HCT116 (cell line): Measurements from ENCODE around the gene ACOT7.

ENCODE experiments used
- ATF3 ChIP-seq: IDR thresholded peaks from 2 replicates; pipeline ENCODE4 v1.6.1; 2012
- CBX3 ChIP-seq: IDR thresholded peaks from 2 replicates; pipeline ENCODE4 v1.6.1; 2012; ENCODE audit warnings: low read depth
- CTCF ChIP-seq, 3 experiments: fragments of 200-600 bp in 1 of 3; sonication (generic) in 1 of 3; IDR thresholded peaks in 2 of 3; conservative IDR thresholded peaks in 1 of 3; 2 replicates each; pipeline ENCODE4 v1.5.1; 2012 to 2017; ENCODE audit warnings: low read depth in 2 of 3, low read length in 2 of 3, antibody characterized with exemption in 1 of 3, borderline replicate concordance in 1 of 3, control low read depth in 1 of 3, mild to moderate bottlenecking in 1 of 3, mixed read lengths in 1 of 3, mixed run types in 1 of 3, moderate library complexity in 1 of 3; ENCODE audit not compliant: insufficient read depth in 1 of 3
- EGR1 ChIP-seq: IDR thresholded peaks from 2 replicates; pipeline ENCODE4 v1.6.1; 2012; ENCODE audit warnings: low read depth
- EZH2 ChIP-seq: fragments of 200-600 bp; sonication (generic); IDR thresholded peaks from 2 replicates; pipeline ENCODE4 v1.6.1; 2017; ENCODE audit warnings: antibody characterized with exemption, mixed run types
- POLR2A ChIP-seq: IDR thresholded peaks from 2 replicates; pipeline ENCODE4 v1.7.0; 2011; ENCODE audit warnings: borderline replicate concordance; ENCODE audit not compliant: insufficient read depth, insufficient read length; ENCODE audit errors: extremely low read depth
- POLR2AphosphoS5 ChIP-seq: IDR thresholded peaks from 2 replicates; pipeline ENCODE4 v1.6.1; 2011; ENCODE audit warnings: mild to moderate bottlenecking, low read depth, low read length, moderate library complexity
- SIN3A ChIP-seq: IDR thresholded peaks from 2 replicates; pipeline ENCODE4 v1.6.1; 2012; ENCODE audit warnings: low read depth
- YY1 ChIP-seq: IDR thresholded peaks from 2 replicates; pipeline ENCODE4 v1.6.1; 2011; ENCODE audit warnings: low read length, low read depth, moderate library complexity, mild to moderate bottlenecking; ENCODE audit not compliant: insufficient replicate concordance; ENCODE audit errors: extremely low read depth
- ZFX ChIP-seq: fragments of 450-650 bp; IDR thresholded peaks from 2 replicates; pipeline ENCODE4 v1.6.1; 2017
- ZNF274 ChIP-seq: fragments of 200-500 bp; sonication (Bioruptor generic); IDR thresholded peaks from 2 replicates; pipeline ENCODE4 v1.6.1; 2014; ENCODE audit warnings: mild to moderate bottlenecking, low read depth, low read length, inconsistent platforms

- TF ChIP-seq EZH2: no peak
- no peak for TF ChIP-seq POLR2AphosphoS5
- TF ChIP-seq CTCF (IDR thresholded peaks at IDR 0.05 in 2 of 3, conservative IDR thresholded peaks at IDR 0.05 in 1 of 3; ENCODE audit: borderline replicate concordance in 1 of 3, insufficient read depth in 1 of 3, low read depth in 2 of 3, low read length in 2 of 3): no peak
- TF ChIP-seq EGR1: no peak
- no peak for TF ChIP-seq POLR2A
- TF ChIP-seq ZNF274: no peak
- no peak for TF ChIP-seq SIN3A
- no peak for TF ChIP-seq CBX3
- TF ChIP-seq YY1: no peak
- no peak for TF ChIP-seq ZFX
- no peak for TF ChIP-seq ATF3
Observed at GRCh38 chr1:6263716-6264115, 129.9 kb downstream of the ACOT7 start.
